Measurements from ENCODE around the gene RCOR3. TPM values are rescaled to one million over a fixed set of nuclear protein-coding genes. Genes with fewer than 3 reads are reported as not detected.
"Not testable (repeated sequence)": the region's sequence is repeated elsewhere in the genome, so short reads cannot be mapped to it uniquely, and the experiment has no call there.

The RCOR3 gene
- total RNA-seq, 4 donors from 2014 or later, result 20.5 to 45.6 (median 31.0) TPM

DNA sequence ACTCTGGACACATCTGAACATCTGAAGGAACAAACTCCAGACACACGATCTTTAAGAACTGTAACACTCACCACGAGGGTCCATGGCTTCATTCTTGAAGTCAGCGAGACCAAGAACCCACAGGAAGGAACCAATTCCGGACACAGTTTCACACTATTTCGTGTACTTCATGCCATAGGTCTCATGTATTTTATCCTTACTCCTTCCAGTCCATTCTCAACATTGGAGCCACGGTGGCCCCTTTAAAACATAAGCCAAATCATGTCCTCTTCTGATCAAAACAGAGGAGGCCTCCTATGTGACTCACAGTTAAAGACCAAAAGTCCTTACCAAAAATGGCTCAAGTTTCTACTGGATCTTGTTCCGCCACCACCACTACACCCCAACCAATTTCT lies 29.8 kb upstream of the RCOR3 start:
- ATAC-seq (ENCODE audit: low FRiP score), result no peak
- TF ChIP-seq, protein P1, sequence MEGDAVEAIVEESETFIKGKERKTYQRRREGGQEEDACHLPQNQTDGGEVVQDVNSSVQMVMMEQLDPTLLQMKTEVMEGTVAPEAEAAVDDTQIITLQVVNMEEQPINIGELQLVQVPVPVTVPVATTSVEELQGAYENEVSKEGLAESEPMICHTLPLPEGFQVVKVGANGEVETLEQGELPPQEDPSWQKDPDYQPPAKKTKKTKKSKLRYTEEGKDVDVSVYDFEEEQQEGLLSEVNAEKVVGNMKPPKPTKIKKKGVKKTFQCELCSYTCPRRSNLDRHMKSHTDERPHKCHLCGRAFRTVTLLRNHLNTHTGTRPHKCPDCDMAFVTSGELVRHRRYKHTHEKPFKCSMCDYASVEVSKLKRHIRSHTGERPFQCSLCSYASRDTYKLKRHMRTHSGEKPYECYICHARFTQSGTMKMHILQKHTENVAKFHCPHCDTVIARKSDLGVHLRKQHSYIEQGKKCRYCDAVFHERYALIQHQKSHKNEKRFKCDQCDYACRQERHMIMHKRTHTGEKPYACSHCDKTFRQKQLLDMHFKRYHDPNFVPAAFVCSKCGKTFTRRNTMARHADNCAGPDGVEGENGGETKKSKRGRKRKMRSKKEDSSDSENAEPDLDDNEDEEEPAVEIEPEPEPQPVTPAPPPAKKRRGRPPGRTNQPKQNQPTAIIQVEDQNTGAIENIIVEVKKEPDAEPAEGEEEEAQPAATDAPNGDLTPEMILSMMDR (IDR thresholded peaks at IDR 0.05), result no peak
- DNase-seq (ENCODE audit: low spot score), result no peak

DNA sequence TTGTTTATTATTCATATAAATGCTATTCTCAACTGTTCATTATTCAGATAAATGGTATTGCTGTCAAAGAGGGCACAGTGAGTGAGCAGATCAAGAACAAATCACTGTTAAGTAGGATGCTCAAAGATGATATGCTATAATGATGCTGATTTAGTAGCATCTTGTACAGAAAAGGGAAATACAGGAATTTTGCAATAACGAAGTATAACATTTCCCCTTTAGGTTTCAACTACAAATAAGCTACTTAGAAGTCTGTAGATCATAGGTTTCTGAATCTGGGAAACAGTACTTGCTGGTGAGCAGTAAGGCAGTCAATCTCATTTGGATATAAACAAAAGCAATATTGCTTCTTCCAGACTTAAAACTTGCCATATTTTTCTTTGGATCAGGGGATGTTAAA lies 27.3 kb upstream of the RCOR3 start:
- ATAC-seq (ENCODE audit: low FRiP score) (no peak), DNase-seq (ENCODE audit: low spot score) (no peak)

DNA sequence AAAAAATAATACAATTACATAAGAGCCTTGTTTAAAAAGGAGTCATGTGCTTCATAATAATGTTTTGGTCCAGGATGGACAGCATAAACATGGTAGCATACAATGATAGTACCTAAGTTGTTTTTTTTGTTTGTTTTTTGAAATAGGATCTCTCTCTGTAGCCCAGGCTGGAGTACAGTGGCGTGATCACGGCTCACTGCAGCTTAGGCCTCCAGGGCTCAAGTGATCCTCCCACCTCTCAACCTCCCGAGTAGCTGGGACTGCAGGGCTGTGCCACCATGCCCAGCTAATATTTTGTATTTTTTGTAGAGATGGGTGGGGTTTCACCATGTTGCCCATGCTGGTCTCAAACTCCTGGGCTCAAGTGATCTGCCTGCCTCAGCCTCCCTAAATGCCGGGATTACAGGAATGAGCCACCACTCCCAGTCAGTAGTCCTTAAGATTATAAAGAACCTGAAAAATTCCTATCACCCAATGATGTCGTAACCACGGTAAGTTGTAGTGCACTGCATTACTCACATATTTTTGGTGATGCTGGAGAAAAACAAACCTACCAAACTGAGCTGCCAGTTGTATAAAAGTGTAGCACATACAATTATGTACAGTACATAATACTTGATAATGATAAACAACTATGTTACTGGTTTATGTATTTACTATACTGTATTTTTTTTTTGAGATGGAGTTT lies 22.4 kb upstream of the RCOR3 start:
- TF ChIP-seq, protein P1 (IDR thresholded peaks at IDR 0.05), result no peak
- ATAC-seq (ENCODE audit: low FRiP score) (no peak), DNase-seq (ENCODE audit: low spot score) (no peak)

More for the DNA sequence above, 27.3 kb upstream of the RCOR3 start:
- TF ChIP-seq, protein P1 (IDR thresholded peaks at IDR 0.05), result no peak

DNA sequence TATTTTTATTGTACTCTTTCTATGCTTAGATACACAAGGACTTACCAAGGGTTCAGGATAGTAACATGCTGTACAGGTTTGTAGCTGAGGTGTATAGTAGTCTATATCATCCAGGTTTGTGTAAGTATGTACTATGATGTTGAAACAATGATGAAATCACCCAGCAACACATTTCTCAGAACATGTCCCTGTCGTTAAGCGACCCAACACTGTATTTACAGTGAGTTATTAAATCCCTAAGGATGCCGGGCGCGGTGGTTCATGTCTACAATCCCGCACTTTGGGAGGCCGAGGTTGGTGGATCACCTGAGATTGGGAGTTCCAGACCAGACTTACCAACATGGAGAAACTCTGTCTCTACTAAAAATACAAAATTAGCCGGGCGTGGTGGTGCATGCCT lies 21.6 kb upstream of the RCOR3 start:
- TF ChIP-seq, protein P1 (IDR thresholded peaks at IDR 0.05), result no peak
- ATAC-seq (ENCODE audit: low FRiP score), result no peak
- DNase-seq (ENCODE audit: low spot score), result no peak

DNA sequence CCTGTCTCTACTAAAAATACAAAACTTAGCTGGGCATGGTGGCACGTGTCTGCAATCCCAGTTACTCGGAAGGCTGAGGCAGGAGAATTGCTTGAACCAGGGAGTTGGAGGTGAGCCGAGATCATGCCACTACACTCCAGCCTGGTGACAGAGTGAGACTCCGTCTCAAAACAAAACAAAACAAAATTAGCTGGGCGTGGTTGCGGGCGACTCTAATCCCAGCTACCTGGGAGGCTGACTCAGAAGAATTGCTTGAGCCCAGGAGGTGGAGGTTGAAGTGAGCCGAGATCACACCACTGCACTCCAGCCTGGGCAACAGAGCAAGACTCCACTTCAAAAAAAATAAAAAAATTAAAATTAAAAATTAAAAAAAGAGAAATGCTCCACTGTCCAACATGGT lies 18.6 kb upstream of the RCOR3 start:
- not testable (repeated sequence) for DNase-seq (ENCODE audit: low spot score); ATAC-seq (ENCODE audit: low FRiP score)

DNA sequence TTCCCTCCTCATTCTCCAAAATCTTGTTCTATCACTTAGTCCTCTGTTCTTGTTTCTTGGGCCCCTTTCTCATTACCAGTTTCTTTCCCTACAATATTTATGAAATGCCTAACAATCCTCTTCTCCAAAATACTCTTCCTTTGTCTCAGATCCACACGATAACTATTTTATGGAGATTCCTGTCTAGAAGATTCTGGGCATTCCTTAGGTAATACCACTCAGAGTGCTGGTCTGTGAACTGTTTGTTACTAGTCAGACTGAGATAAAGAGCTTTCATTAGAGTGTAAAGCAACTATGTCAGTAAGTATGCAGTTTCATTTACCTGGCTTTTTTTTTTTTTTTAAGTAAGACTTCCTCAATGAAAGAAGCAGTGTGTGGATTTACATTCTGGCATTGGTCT lies 18.1 kb upstream of the RCOR3 start:
- TF ChIP-seq, protein P1 (IDR thresholded peaks at IDR 0.05), result no peak
- DNase-seq (ENCODE audit: low spot score), result no peak
- ATAC-seq (ENCODE audit: low FRiP score), result no peak

DNA sequence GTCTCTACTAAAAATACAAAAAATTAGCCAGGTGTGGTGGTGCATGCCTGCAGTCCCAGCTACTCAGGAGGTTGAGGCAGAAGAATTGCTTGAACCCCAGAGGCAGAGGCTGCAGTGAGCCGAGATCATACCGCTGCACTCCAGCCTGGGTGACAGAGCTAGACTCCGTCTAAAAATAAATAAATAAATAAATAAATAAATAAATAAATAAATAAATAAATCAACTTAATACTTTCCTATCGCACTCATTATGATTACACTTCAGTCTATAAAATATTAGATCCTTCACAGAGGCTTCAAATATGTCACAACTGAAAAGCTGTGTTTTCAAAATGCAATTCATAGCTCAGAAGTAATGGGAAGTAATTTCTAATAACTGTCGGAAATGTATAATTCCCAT lies 15.5 kb upstream of the RCOR3 start:
- not testable (repeated sequence) for ATAC-seq (ENCODE audit: low FRiP score)

DNA sequence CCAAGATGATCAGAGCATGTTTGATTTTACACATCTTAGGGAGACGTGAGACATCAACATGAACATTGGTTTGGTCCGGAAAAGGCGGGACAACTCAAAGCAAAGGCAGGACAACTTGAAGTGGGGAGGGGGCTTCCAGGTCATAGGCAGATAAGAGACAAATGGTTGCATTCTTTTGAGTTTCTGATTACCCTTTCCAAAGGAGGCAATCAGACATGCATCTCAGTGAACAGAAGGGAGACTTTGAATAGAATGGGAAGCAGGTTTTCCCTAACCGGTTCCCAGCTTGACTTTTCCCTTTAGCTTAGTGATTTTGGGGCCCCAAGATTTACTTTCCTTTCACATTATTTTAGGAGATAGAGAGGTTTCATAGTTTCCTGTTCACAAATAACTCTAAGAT lies 12.6 kb upstream of the RCOR3 start:
- ATAC-seq (ENCODE audit: low FRiP score); DNase-seq (ENCODE audit: low spot score): not testable (repeated sequence)

More for the DNA sequence above, 15.5 kb upstream of the RCOR3 start:
- DNase-seq (ENCODE audit: low spot score), result not testable (repeated sequence)

DNA sequence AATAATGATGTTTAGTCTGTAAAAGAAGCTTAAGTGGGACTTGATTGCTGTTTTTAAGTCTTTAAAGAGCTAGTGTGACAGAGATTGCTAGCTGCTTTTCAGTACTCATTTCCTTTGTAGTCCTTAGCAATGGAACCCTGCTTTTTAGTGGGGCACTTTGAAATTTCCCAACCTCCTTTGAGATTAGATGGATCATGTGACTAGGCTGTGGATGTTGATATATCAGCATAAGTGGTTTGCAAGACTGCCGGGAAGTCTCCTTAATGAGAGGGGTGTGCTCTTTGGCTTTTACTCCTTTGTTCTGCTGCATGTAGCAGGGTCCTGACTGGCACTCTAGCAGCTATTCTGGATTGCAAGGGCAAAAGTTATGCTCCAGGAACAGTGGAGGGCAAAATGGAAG lies 11.2 kb upstream of the RCOR3 start:
- TF ChIP-seq, protein P1 (IDR thresholded peaks at IDR 0.05), result no peak
- no peak for ATAC-seq (ENCODE audit: low FRiP score)
- DNase-seq (ENCODE audit: low spot score), result no peak

DNA sequence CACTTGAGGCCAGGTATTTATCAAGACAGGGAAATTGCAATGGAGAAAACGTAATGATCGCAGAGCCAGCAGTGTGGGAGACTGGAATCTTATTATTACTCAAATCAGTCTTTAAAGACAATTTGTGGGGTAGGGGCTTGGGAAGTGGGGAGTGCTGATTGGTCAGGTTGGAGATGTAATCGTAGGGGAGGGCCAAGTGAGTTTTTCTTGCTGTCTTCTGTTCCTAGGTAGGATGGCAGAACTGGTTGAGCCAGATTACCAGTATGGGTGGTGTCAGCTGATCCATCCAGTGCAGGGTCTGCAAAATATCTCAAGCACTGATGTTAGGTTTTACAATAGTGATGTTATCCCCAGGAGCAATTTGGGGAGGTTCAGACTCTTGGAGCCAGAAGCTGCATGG lies 9.6 kb upstream of the RCOR3 start:
- not testable (repeated sequence) for ATAC-seq (ENCODE audit: low FRiP score)

More for the DNA sequence above, 9.6 kb upstream of the RCOR3 start:
- DNase-seq (ENCODE audit: low spot score), result not testable (repeated sequence)

All from omental fat pad (tissue), 4 donors.